T-helper 9 cell (primary cell): ENCODE measurements around the gene ZNF768.
A peak's percentile ranks its signal among the peaks of the same experiment; 100 is the strongest.

Experiments
- DNase-seq: peaks from one replicate; pipeline ENCODE4 v3.0.0-alpha.2; 2020
- total RNA-seq, 2 donors: gene quantifications; one replicate each; lab custom pipeline; 2026; lab: John Stamatoyannopoulos, UW

ZNF768 gene
- 7.0 to 9.7 reads per million in 2 donors for total RNA-seq

- DNase-seq = no peak
Measured at GRCh38 chr16:30526137-30526822, at the start of gene ZNF768. TSS of gene ZNF768 (minus strand) at chr16:30526566. CDS start at chr16:30526413, 153 bp downstream.

- no peak for DNase-seq
Measured at GRCh38 chr16:30574678-30575077, 48.3 kb upstream of the ZNF768 start.

- DNase-seq = peak; percentile 90
Measured at GRCh38 chr16:30571445-30572322, 45.3 kb upstream of the ZNF768 start, which contains the start of gene ZNF688. TSS of gene ZNF688 (minus strand) at chr16:30571714. CDS start at chr16:30571629, 85 bp downstream.

- no peak for DNase-seq
Measured at GRCh38 chr16:30570636-30571444, 44.5 kb upstream of the ZNF768 start.

GRCh38 chr16:30569746-30570635 lies 43.6 kb upstream of the ZNF768 start:
- DNase-seq = no peak

GRCh38 chr16:30569281-30569680 lies 42.9 kb upstream of the ZNF768 start:
- no peak for DNase-seq

- peak; percentile 30 for DNase-seq
Measured at GRCh38 chr16:30567991-30568638, 41.7 kb upstream of the ZNF768 start.

- peak; percentile 39 for DNase-seq
Measured at GRCh38 chr16:30567160-30567990, 41.0 kb upstream of the ZNF768 start.

GRCh38 chr16:30566531-30566930 lies 40.2 kb upstream of the ZNF768 start:
- no peak for DNase-seq

- no peak for DNase-seq
Measured at GRCh38 chr16:30565984-30566383, 39.6 kb upstream of the ZNF768 start.

- DNase-seq = no peak
Measured at GRCh38 chr16:30565526-30565925, 39.2 kb upstream of the ZNF768 start.

GRCh38 chr16:30562021-30562420 lies 35.7 kb upstream of the ZNF768 start:
- no peak for DNase-seq

GRCh38 chr16:30561089-30561816 lies 34.9 kb upstream of the ZNF768 start:
- DNase-seq = no peak

GRCh38 chr16:30559690-30560089 lies 33.3 kb upstream of the ZNF768 start:
- DNase-seq = no peak

- DNase-seq = no peak
Measured at GRCh38 chr16:30558789-30559377, 32.5 kb upstream of the ZNF768 start.

GRCh38 chr16:30557957-30558788 lies 31.8 kb upstream of the ZNF768 start, which contains the start of gene ZNF764:
TSS of gene ZNF764 (minus strand) at chr16:30558374. CDS start at chr16:30558182, 192 bp downstream.
- DNase-seq = peak; percentile 90

- DNase-seq = peak; percentile 38
Measured at GRCh38 chr16:30557707-30557956, 31.3 kb upstream of the ZNF768 start.

- no peak for DNase-seq
Measured at GRCh38 chr16:30556125-30556473, 29.7 kb upstream of the ZNF768 start.
